Neural cell (in vitro differentiated cells): Measurements from ENCODE around the gene SH3TC2. TPM values are rescaled to one million over a fixed set of nuclear protein-coding genes. Genes with fewer than 3 reads are reported as not detected.

Experiments used
- H2AFZ ChIP-seq: fragments of 200-600, 300-800 bp; sonication (generic), shearing (Covaris generic); 2 replicates; pipeline ENCODE4 v1.6.0; 2014; ENCODE audit warnings: low read depth, mild to moderate bottlenecking, antibody characterized with exemption, low read length, moderate library complexity
- H3F3A ChIP-seq: fragments of 200-600 bp; shearing (Covaris generic); 2 replicates; pipeline ENCODE4 v1.6.1; 2016; ENCODE audit warnings: mild to moderate bottlenecking, moderate library complexity, mixed read lengths, antibody characterized with exemption, low read length; ENCODE audit not compliant: insufficient read depth, poor library complexity, severe bottlenecking
- H3K27ac ChIP-seq: fragments of 200-600, 300-800 bp; sonication (generic), shearing (Covaris generic); 2 replicates; pipeline ENCODE4 v1.5.1; 2014; ENCODE audit warnings: mild to moderate bottlenecking, low read length, moderate library complexity
- H3K27me3 ChIP-seq: fragments of 300-800, 200-600 bp; sonication (generic), shearing (Covaris generic); 2 replicates; pipeline ENCODE4 v1.6.0; 2014; ENCODE audit warnings: mild to moderate bottlenecking, low read depth, low read length, moderate library complexity; ENCODE audit not compliant: insufficient read depth
- H3K36me3 ChIP-seq: fragments of 300-800, 200-600 bp; sonication (generic), shearing (Covaris generic); 2 replicates; pipeline ENCODE4 v1.5.1; 2014; ENCODE audit warnings: mild to moderate bottlenecking, antibody characterized with exemption, low read length, moderate library complexity; ENCODE audit not compliant: insufficient read depth
- H3K4me2 ChIP-seq: fragments of 300-800, 200-600 bp; sonication (generic), shearing (Covaris generic); 2 replicates; pipeline ENCODE4 v1.6.0; 2014; ENCODE audit warnings: mild to moderate bottlenecking, low read length
- H3K4me3 ChIP-seq: fragments of 300-800, 200-600 bp; sonication (generic), shearing (Covaris generic); 2 replicates; pipeline ENCODE4 v1.5.1; 2014; ENCODE audit warnings: mild to moderate bottlenecking, low read length, moderate library complexity
- H3K79me2 ChIP-seq: fragments of 200-600 bp; shearing (Covaris generic); replicated peaks from 2 replicates; pipeline ENCODE4 v1.6.0; 2014; ENCODE audit warnings: mild to moderate bottlenecking, low read length, moderate library complexity; ENCODE audit not compliant: insufficient read depth
- H3K9ac ChIP-seq: fragments of 300-800, 200-600 bp; sonication (generic), shearing (Covaris generic); 2 replicates; pipeline ENCODE4 v1.6.1; 2016; ENCODE audit warnings: mild to moderate bottlenecking, low read length, mixed read lengths
- H3K9me2 ChIP-seq: fragments of 200-600 bp; shearing (Covaris generic); 2 replicates; pipeline ENCODE4 v1.6.1; 2016; ENCODE audit warnings: mild to moderate bottlenecking, low read length, mixed read lengths; ENCODE audit not compliant: insufficient read depth
- H3K9me3 ChIP-seq: fragments of 200-600, 300-800 bp; sonication (generic), shearing (Covaris generic); 2 replicates; pipeline ENCODE4 v1.6.1; 2016; ENCODE audit warnings: mild to moderate bottlenecking, mixed run types, low read length, moderate library complexity, mixed read lengths
- H4K20me1 ChIP-seq: fragments of 200-600 bp; shearing (Covaris generic); 2 replicates; pipeline ENCODE4 v1.6.1; 2016; ENCODE audit warnings: mild to moderate bottlenecking, mixed run types; ENCODE audit not compliant: insufficient read depth
- EP300 ChIP-seq: fragments of 450-650 bp; conservative IDR thresholded peaks from 2 replicates; pipeline ENCODE4 v1.6.1; 2014; ENCODE audit warnings: antibody characterized with exemption, mild to moderate bottlenecking, moderate library complexity; ENCODE audit not compliant: poor library complexity, severe bottlenecking
- EZH2 ChIP-seq: fragments of 200-600, 300-800 bp; shearing (Covaris generic), sonication (generic); IDR thresholded peaks from 2 replicates; pipeline ENCODE4 v1.6.1; 2014; ENCODE audit warnings: antibody characterized with exemption, low read length, borderline replicate concordance, mild to moderate bottlenecking; ENCODE audit not compliant: insufficient read depth, poor library complexity, severe bottlenecking
- MXI1 ChIP-seq: fragments of 450-650 bp; conservative IDR thresholded peaks from 2 replicates; pipeline ENCODE4 v1.6.1; 2014; ENCODE audit warnings: antibody characterized with exemption, mild to moderate bottlenecking; ENCODE audit not compliant: poor library complexity, severe bottlenecking
- POLR2AphosphoS5 ChIP-seq: IDR thresholded peaks from 2 replicates; pipeline ENCODE4 v1.6.1; 2012
- RAD21 ChIP-seq: fragments of 450-650 bp; conservative IDR thresholded peaks from 2 replicates; pipeline ENCODE4 v1.6.1; 2014; ENCODE audit warnings: antibody characterized with exemption, mild to moderate bottlenecking, moderate library complexity
- REST ChIP-seq: IDR thresholded peaks from 2 replicates; pipeline ENCODE4 v1.6.1; 2012; ENCODE audit warnings: borderline replicate concordance
- SMC3 ChIP-seq: fragments of 450-650 bp; conservative IDR thresholded peaks from 2 replicates; pipeline ENCODE4 v1.6.1; 2014; ENCODE audit warnings: antibody characterized with exemption, mild to moderate bottlenecking, moderate library complexity; ENCODE audit not compliant: poor library complexity
- TAF1 ChIP-seq: IDR thresholded peaks from 2 replicates; pipeline ENCODE4 v1.6.1; 2012; ENCODE audit warnings: low read depth
- polyA plus RNA-seq: library from polyadenylated mRNA; depleted of rRNA; stranded (reverse); fragments of >200 nt; gene quantifications from 2 replicates; pipeline ENCODE4 v1.2.3, GENCODE V29; 2014
- TF ChIP-seq, protein P1 (sequence below): fragments of 450-650 bp; IDR thresholded peaks from 2 replicates; pipeline ENCODE4 v1.5.1; 2014; ENCODE audit warnings: antibody characterized with exemption, mild to moderate bottlenecking, moderate library complexity; ENCODE audit not compliant: poor library complexity, severe bottlenecking

Gene SH3TC2
- polyA plus RNA-seq, 1 donor from 2014 or later = not detected

GRCh38 chr5:148973455-148973854 is 89.4 kb downstream of the SH3TC2 start:
- H3K79me2 ChIP-seq = no peaks in the 10 kb centered on the region
- no peaks in the 10 kb centered on the region for H4K20me1 ChIP-seq
- H3K4me3 ChIP-seq = no peak overlapping the region
- no peaks in the 10 kb centered on the region for H3K27me3 ChIP-seq
- H3K9me2 ChIP-seq = no peaks in the 10 kb centered on the region
- H3K36me3 ChIP-seq = no peaks in the 10 kb centered on the region
- H3K9ac ChIP-seq = no peak overlapping the region
- TF ChIP-seq EZH2 (no peak), EP300 (no peak), MXI1 (no peak), TAF1 (no peak), SMC3 (no peak), POLR2AphosphoS5 (no peak), RAD21 (no peak), REST (no peak)
- no peak overlapping the region for H2AFZ ChIP-seq
- no peaks in the 10 kb centered on the region for H3F3A ChIP-seq
- no peaks in the 10 kb centered on the region for H3K9me3 ChIP-seq
- no peak overlapping the region for H3K4me2 ChIP-seq
- no peak overlapping the region for H3K27ac ChIP-seq

DNA sequence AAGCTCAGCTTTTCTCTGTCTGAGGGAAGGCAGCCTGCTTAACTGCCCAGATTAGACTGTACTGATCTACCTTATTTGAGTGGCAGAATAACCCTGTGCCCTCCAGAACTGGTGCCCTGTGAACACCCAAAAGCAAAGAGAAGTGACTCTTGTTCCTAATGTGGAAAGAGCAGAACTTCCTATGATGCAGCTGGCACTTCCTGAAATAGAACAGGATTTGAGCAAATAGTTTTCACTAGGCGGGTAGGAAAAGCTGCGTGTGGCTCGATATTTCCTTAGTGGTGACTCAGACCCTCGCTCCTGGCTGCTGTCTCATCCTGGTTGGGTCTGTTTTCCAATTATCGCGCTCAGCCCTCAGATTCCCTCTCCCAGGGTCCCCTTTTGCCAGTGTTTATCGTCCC is 89.9 kb downstream of the SH3TC2 start:
- H3K9me3 ChIP-seq = no peaks in the 10 kb centered on the region
- H3F3A ChIP-seq = no peaks in the 10 kb centered on the region
- H3K27ac ChIP-seq = no peak overlapping the region
- H3K36me3 ChIP-seq = no peaks in the 10 kb centered on the region
- TF ChIP-seq EP300 (no peak), MXI1 (no peak), REST (no peak), EZH2 (no peak), TAF1 (no peak), POLR2AphosphoS5 (no peak), RAD21 (no peak), SMC3 (no peak)
- TF ChIP-seq, protein P1, sequence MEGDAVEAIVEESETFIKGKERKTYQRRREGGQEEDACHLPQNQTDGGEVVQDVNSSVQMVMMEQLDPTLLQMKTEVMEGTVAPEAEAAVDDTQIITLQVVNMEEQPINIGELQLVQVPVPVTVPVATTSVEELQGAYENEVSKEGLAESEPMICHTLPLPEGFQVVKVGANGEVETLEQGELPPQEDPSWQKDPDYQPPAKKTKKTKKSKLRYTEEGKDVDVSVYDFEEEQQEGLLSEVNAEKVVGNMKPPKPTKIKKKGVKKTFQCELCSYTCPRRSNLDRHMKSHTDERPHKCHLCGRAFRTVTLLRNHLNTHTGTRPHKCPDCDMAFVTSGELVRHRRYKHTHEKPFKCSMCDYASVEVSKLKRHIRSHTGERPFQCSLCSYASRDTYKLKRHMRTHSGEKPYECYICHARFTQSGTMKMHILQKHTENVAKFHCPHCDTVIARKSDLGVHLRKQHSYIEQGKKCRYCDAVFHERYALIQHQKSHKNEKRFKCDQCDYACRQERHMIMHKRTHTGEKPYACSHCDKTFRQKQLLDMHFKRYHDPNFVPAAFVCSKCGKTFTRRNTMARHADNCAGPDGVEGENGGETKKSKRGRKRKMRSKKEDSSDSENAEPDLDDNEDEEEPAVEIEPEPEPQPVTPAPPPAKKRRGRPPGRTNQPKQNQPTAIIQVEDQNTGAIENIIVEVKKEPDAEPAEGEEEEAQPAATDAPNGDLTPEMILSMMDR = no peak
- H3K4me2 ChIP-seq = no peak overlapping the region
- no peaks in the 10 kb centered on the region for H3K27me3 ChIP-seq
- no peaks in the 10 kb centered on the region for H3K79me2 ChIP-seq
- H3K4me3 ChIP-seq = no peak overlapping the region
- H3K9ac ChIP-seq = no peak overlapping the region
- H3K9me2 ChIP-seq = no peaks in the 10 kb centered on the region
- H2AFZ ChIP-seq = no peak overlapping the region
- no peaks in the 10 kb centered on the region for H4K20me1 ChIP-seq
